HepG2 (cell line): ENCODE measurements around the gene CPEB4. TPM values are rescaled to one million over a fixed set of nuclear protein-coding genes. Genes with fewer than 3 reads are reported as not detected.
A peak's percentile ranks its signal among the peaks of the same experiment; 100 is the strongest.

ENCODE experiments used
- AGO1 ChIP-seq: fragments of 200-400 bp; formaldehyde crosslinking; IDR thresholded peaks from 2 replicates; pipeline ENCODE4 v1.6.1; 2017; ENCODE audit warnings: mild to moderate bottlenecking, low read depth, low read length, moderate library complexity; ENCODE audit not compliant: poor library complexity, severe bottlenecking
- ARID4A ChIP-seq: sonication (generic); formaldehyde crosslinking; IDR thresholded peaks from 2 replicates; pipeline ENCODE4 v1.5.0; 2020; ENCODE audit warnings: mild to moderate bottlenecking, missing genetic modification reagents, borderline replicate concordance
- ASH2L ChIP-seq: fragments of 300-600, 200-600 bp; sonication (generic); IDR thresholded peaks from 2 replicates; pipeline ENCODE4 v1.7.0; 2017; ENCODE audit warnings: low read depth, mild to moderate bottlenecking, moderate library complexity, mixed read lengths, low read length; ENCODE audit not compliant: insufficient read length
- CSRNP1 ChIP-seq: sonication (generic); formaldehyde crosslinking; IDR thresholded peaks from 2 replicates; pipeline ENCODE4 v1.8.1; 2023; ENCODE audit warnings: mild to moderate bottlenecking, missing genetic modification reagents
- CSRNP2 ChIP-seq: sonication (generic); formaldehyde crosslinking; conservative IDR thresholded peaks from 2 replicates; pipeline ENCODE4 v1.8.0; 2022; ENCODE audit warnings: low read depth, missing genetic modification reagents
- HNRNPL ChIP-seq: fragments of 200-400 bp; formaldehyde crosslinking; IDR thresholded peaks from 2 replicates; pipeline ENCODE4 v1.6.1; 2017; ENCODE audit warnings: mild to moderate bottlenecking, low read depth, low read length
- MAFG ChIP-seq: sonication (generic); formaldehyde crosslinking; IDR thresholded peaks from 2 replicates; pipeline ENCODE4 v1.5.1; 2020; ENCODE audit warnings: mild to moderate bottlenecking, missing genetic modification reagents
- MAZ ChIP-seq, 2 experiments: sonication (generic) in 1 of 2; formaldehyde crosslinking in 1 of 2; IDR thresholded peaks; 2 replicates each; pipeline versions ENCODE4 v1.5.0 to v1.6.1; 2012 to 2020; ENCODE audit warnings: low read depth in 2 of 2, mild to moderate bottlenecking in 2 of 2, borderline replicate concordance in 1 of 2, improper control_type of control experiment in 1 of 2, low read length in 1 of 2, missing genetic modification reagents in 1 of 2, moderate library complexity in 1 of 2
- NR2F1 ChIP-seq, 2 experiments: fragments of 450-650 bp in 1 of 2; formaldehyde crosslinking in 1 of 2; IDR thresholded peaks; 2 replicates each; pipeline versions ENCODE4 v1.5.0 to v1.6.1; 2016 to 2020; ENCODE audit warnings: mild to moderate bottlenecking in 1 of 2, missing compliant biosample characterization in 1 of 2, missing genetic modification reagents in 1 of 2, moderate library complexity in 1 of 2
- POGZ ChIP-seq: sonication (generic); formaldehyde crosslinking; IDR thresholded peaks from 2 replicates; pipeline ENCODE4 v1.4.0; 2020; ENCODE audit warnings: mild to moderate bottlenecking, missing genetic modification reagents
- SP1 ChIP-seq, 2 experiments: fragments of 450-650 bp in 1 of 2; sonication (generic) in 1 of 2; formaldehyde crosslinking in 1 of 2; IDR thresholded peaks; 2 replicates each; pipeline versions ENCODE4 v1.4.0 to v1.6.1; 2016 to 2020; ENCODE audit warnings: missing genetic modification reagents in 1 of 2
- WIZ ChIP-seq: sonication (generic); formaldehyde crosslinking; IDR thresholded peaks from 2 replicates; pipeline ENCODE4 v1.5.1; 2020; ENCODE audit warnings: mild to moderate bottlenecking, missing genetic modification reagents
- ZFP82 ChIP-seq: sonication (generic); formaldehyde crosslinking; IDR thresholded peaks from 2 replicates; pipeline ENCODE4 v1.5.1; 2020; ENCODE audit warnings: mild to moderate bottlenecking, missing genetic modification reagents, borderline replicate concordance
- ZKSCAN1 ChIP-seq: fragments of 150-350 bp; IDR thresholded peaks from 2 replicates; pipeline ENCODE4 v1.6.1; 2014; ENCODE audit warnings: low read length
- ZNF292 ChIP-seq: sonication (generic); formaldehyde crosslinking; IDR thresholded peaks from 2 replicates; pipeline ENCODE4 v1.8.1; 2022; ENCODE audit warnings: mild to moderate bottlenecking, low read depth, missing genetic modification reagents, borderline replicate concordance
- ZNF512 ChIP-seq: sonication (generic); formaldehyde crosslinking; IDR thresholded peaks from 2 replicates; pipeline ENCODE4 v1.4.0; 2020; ENCODE audit warnings: mild to moderate bottlenecking, missing genetic modification reagents
- ZNF83 ChIP-seq: sonication (generic); formaldehyde crosslinking; IDR thresholded peaks from 2 replicates; pipeline ENCODE4 v1.4.0; 2020; ENCODE audit warnings: missing genetic modification reagents, mild to moderate bottlenecking, borderline replicate concordance
- ZSCAN21 ChIP-seq: sonication (generic); formaldehyde crosslinking; IDR thresholded peaks from 2 replicates; pipeline ENCODE4 v1.8.0; 2022; ENCODE audit warnings: mild to moderate bottlenecking, missing genetic modification reagents, moderate library complexity, borderline replicate concordance
- polyA plus RNA-seq, 8 experiments: library from polyadenylated mRNA; depleted of rRNA in 3 of 8; stranded (reverse) in 7 of 8; unstranded in 1 of 8; fragments of >200 nt; fragmentation: Illumina TruSeq in 4 of 8; extraction: Trizol in 4 of 8; gene quantifications; 2 replicates each; pipeline versions ENCODE4 v1.2.1 to v1.2.3, GENCODE V29; 2011 to 2016; ENCODE audit warnings: low read depth in 4 of 8, missing spikeins in 1 of 8, mixed read lengths in 1 of 8; ENCODE audit not compliant: insufficient read depth in 1 of 8
- total RNA-seq, 5 experiments: library from RNA; depleted of rRNA; stranded (reverse); fragments of >200 nt; fragmentation: Illumina TruSeq; extraction: Trizol; gene quantifications; 2 replicates each; pipeline ENCODE4 v1.2.3, GENCODE V29; 2016; ENCODE audit warnings: low read depth in 1 of 5

The CPEB4 gene
- total and polyA plus RNA-seq, 2 of the 13 experiments (the other 11 are each of a cell fraction or from before 2014, with no cell fraction given) = 7.7 to 26.7 TPM

DNA sequence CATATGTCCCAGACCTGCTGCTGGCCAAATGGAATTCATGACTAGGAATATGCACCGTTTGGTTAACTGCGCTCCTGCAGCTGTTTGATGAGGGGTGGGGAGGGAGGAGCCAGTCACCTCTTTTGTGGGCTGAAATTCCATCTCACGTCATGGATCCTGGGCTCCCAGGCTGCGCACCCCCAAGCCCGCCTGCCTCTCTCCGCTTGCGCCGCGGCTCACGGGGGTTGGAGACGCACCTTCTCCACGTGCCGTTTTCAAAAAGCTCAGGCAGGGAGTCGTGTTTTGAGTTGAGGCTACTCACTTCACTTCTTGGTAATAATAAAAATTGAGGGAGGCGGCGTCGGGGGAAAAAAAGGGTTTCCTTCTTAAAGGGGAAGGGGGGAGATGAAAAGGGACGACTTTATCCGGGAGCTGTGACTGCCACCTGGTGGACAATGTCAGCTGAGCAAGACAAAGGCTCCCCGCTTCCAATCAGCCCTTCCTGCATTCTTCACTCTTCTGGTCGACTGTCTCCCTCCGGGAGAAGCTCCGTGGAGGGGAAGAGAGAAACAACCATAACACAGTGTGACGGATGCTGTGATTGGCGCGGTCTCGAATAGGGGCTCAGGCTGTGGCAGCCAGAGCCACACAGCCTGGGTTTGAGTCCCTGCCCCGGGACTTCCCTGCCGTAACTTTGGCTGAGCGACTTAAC is 84.9 kb downstream of the CPEB4 start (continued):
- no peak for TF ChIP-seq NR2F1 (CRISPR knock-in tag; IDR thresholded peaks at IDR 0.05)
- TF ChIP-seq ARID4A (CRISPR knock-in tag) = no peak; the same call in 1 of the 2 replicates
- TF ChIP-seq CSRNP2 (CRISPR knock-in tag) = no peak
- no peak for TF ChIP-seq ZFP82
- no peak for TF ChIP-seq MAFG
- no peak for TF ChIP-seq MAZ (IDR thresholded peaks at IDR 0.05; ENCODE audit: borderline replicate concordance, low read depth, low read length)
- TF ChIP-seq MAZ (CRISPR knock-in tag; IDR thresholded peaks at IDR 0.05; ENCODE audit: low read depth) = no peak; the same call in 1 of the 2 replicates
- TF ChIP-seq ZNF292 (CRISPR knock-in tag) = peak; percentile 10; the same call in 1 of the 2 replicates
- TF ChIP-seq WIZ = no peak
- TF ChIP-seq ASH2L = no peak
- TF ChIP-seq POGZ (CRISPR knock-in tag) = peak; percentile 11; the same call in 1 of the 2 replicates
- no peak for TF ChIP-seq CSRNP1 (CRISPR knock-in tag)
- no peak for TF ChIP-seq HNRNPL
- no peak for TF ChIP-seq ZSCAN21 (CRISPR knock-in tag)
- no peak for TF ChIP-seq SP1 (IDR thresholded peaks at IDR 0.05)
- no peak for TF ChIP-seq SP1 (CRISPR knock-in tag; IDR thresholded peaks at IDR 0.05)
- TF ChIP-seq AGO1 = no peak
- no peak for TF ChIP-seq ZKSCAN1
- no peak for TF ChIP-seq ZNF512 (CRISPR knock-in tag)
- no peak for TF ChIP-seq ZNF83
